ENCODE measurements around the gene CCDC3.
"Not testable (repeated sequence)": the region's sequence is repeated elsewhere in the genome, so short reads cannot be mapped to it uniquely, and the experiment has no call there.

Gene CCDC3

DNA sequence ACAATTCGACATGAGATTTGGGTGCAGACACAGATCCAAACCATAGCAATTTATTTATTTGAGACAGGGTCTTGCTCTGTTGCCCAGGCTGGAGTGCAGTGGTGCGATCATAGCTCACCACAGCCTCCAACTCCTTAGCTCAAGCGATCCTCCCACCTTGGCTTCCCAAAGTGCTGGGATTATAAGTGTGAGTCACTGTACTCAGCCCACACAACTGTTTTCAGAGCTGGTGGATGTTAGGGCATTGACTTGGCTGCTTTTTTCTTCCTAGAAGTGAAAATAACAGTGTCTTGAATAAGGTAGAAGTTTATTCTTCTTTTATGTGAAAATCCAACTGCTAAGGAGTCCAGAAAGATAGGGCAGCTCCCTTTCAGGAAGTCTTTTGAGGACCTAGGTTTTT is 132.1 kb downstream of the CCDC3 start:
- Histone ChIP-seq H3K4me2 (ENCODE audit: low read length) (no peak overlapping the region), H3K27me3 (ENCODE audit: control insufficient read depth, low read length) (no peaks in the 10 kb centered on the region; the same call in 1 of the 2 replicates), H3K27ac (ENCODE audit: low read depth, low read length) (no peak overlapping the region), H4K20me1 (ENCODE audit: control insufficient read depth, insufficient read depth, low read depth, low read length) (no peaks in the 10 kb centered on the region), H3K4me1 (ENCODE audit: control insufficient read depth, low read length) (no peaks in the 10 kb centered on the region), H3F3A (ENCODE audit: control insufficient read depth, insufficient read depth) (no peaks in the 10 kb centered on the region), H3K4me3 (ENCODE audit: low read length) (no peak overlapping the region), H3K79me2 (ENCODE audit: control insufficient read depth, low read length) (no peaks in the 10 kb centered on the region), H3K9me2 (replicated peaks; ENCODE audit: control insufficient read depth, low read length) (no peaks in the 10 kb centered on the region), H3K9me3 (ENCODE audit: control insufficient read depth, insufficient read depth, low read length) (no peaks in the 10 kb centered on the region), H3K36me3 (ENCODE audit: control insufficient read depth, low read length) (no peaks in the 10 kb centered on the region)
- TF ChIP-seq CTCF (IDR thresholded peaks at IDR 0.05; ENCODE audit: low read depth, low read length, poor library complexity, severe bottlenecking) (no peak), EZH2phosphoT487 (IDR thresholded peaks at IDR 0.05; ENCODE audit: borderline replicate concordance, low read length) (no peak)

DNA sequence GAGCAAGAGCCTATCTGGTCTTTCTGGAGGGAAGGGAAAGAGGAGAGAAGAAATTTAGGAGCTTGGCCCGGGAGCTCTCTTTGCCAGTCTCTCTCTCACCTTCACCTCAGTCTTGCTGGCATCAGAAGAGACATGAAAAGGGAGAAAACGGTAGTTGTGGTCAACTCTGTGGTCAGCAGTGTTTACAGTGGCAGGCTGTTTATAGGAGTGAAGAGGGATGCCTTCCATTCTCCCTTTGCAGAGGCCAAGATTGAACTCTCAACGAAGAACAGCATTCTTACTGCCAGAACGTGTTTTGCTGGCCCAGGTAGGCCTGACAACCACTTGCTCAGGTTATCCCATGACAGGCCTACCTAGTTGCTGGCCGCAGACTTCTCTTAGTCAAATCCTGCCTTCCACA is 133.3 kb downstream of the CCDC3 start:
- no peaks in the 10 kb centered on the region for H3K9me2 ChIP-seq (replicated peaks; ENCODE audit: control insufficient read depth, low read length)
- no peaks in the 10 kb centered on the region for H3K9me3 ChIP-seq (ENCODE audit: control insufficient read depth, insufficient read depth, low read length)
- TF ChIP-seq EZH2phosphoT487 (IDR thresholded peaks at IDR 0.05; ENCODE audit: borderline replicate concordance, low read length) (no peak), CTCF (IDR thresholded peaks at IDR 0.05; ENCODE audit: low read depth, low read length, poor library complexity, severe bottlenecking) (no peak)
- H3K4me2 ChIP-seq (ENCODE audit: low read length): no peak overlapping the region
- no peaks in the 10 kb centered on the region for H3K79me2 ChIP-seq (ENCODE audit: control insufficient read depth, low read length)
- no peaks in the 10 kb centered on the region for H3K36me3 ChIP-seq (ENCODE audit: control insufficient read depth, low read length)
- H3F3A ChIP-seq (ENCODE audit: control insufficient read depth, insufficient read depth): no peaks in the 10 kb centered on the region
- H3K27me3 ChIP-seq (ENCODE audit: control insufficient read depth, low read length): no peaks in the 10 kb centered on the region; the same call in none of the 2 replicates
- no peaks in the 10 kb centered on the region for H4K20me1 ChIP-seq (ENCODE audit: control insufficient read depth, insufficient read depth, low read depth, low read length)
- H3K27ac ChIP-seq (ENCODE audit: low read depth, low read length): no peak overlapping the region
- no peak overlapping the region for H3K4me3 ChIP-seq (ENCODE audit: low read length)
- no peaks in the 10 kb centered on the region for H3K4me1 ChIP-seq (ENCODE audit: control insufficient read depth, low read length)

GRCh38 chr10:12865515-12865914 is 136.0 kb downstream of the CCDC3 start:
- not testable (repeated sequence) for H3K36me3 ChIP-seq (ENCODE audit: control insufficient read depth, low read length); H3K27me3 ChIP-seq (ENCODE audit: control insufficient read depth, low read length); H3F3A ChIP-seq (ENCODE audit: control insufficient read depth, insufficient read depth); H3K4me2 ChIP-seq (ENCODE audit: low read length); H3K4me1 ChIP-seq (ENCODE audit: control insufficient read depth, low read length); H3K79me2 ChIP-seq (ENCODE audit: control insufficient read depth, low read length); H4K20me1 ChIP-seq (ENCODE audit: control insufficient read depth, insufficient read depth, low read depth, low read length); H3K9me2 ChIP-seq (replicated peaks; ENCODE audit: control insufficient read depth, low read length); H3K27ac ChIP-seq (ENCODE audit: low read depth, low read length); H3K9me3 ChIP-seq (ENCODE audit: control insufficient read depth, insufficient read depth, low read length); H3K4me3 ChIP-seq (ENCODE audit: low read length)

DNA sequence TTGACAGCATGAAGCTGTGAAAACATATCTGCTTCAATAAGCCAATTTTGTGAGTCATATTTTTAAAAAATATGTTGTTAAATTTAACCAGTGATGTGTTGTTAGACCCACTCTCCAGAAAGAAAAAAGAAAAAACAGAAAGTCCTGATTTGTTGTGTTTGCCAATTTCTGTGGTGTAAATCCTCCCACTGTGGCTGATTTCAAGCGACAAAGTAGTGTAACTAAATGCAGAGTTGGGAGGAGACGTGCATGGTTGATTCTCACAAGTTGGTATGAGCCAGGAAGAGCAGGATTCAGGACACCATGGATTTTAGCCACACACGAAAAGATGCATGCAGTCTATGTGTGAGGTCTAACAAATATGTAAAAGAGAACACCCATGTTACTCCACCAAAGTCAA is 139.1 kb downstream of the CCDC3 start:
- Histone ChIP-seq H3K4me2 (ENCODE audit: low read length) (no peak overlapping the region), H3K79me2 (ENCODE audit: control insufficient read depth, low read length) (no peaks in the 10 kb centered on the region), H3K4me1 (ENCODE audit: control insufficient read depth, low read length) (no peaks in the 10 kb centered on the region)

More for the DNA sequence above, 139.1 kb downstream of the CCDC3 start:
- TF ChIP-seq EZH2phosphoT487 (IDR thresholded peaks at IDR 0.05; ENCODE audit: borderline replicate concordance, low read length) (no peak), CTCF (IDR thresholded peaks at IDR 0.05; ENCODE audit: low read depth, low read length, poor library complexity, severe bottlenecking) (no peak)
- H3K36me3 ChIP-seq (ENCODE audit: control insufficient read depth, low read length): no peaks in the 10 kb centered on the region
- H3F3A ChIP-seq (ENCODE audit: control insufficient read depth, insufficient read depth): no peaks in the 10 kb centered on the region
- no peak overlapping the region for H3K27ac ChIP-seq (ENCODE audit: low read depth, low read length)
- no peaks in the 10 kb centered on the region for H3K9me2 ChIP-seq (replicated peaks; ENCODE audit: control insufficient read depth, low read length)
- no peaks in the 10 kb centered on the region for H4K20me1 ChIP-seq (ENCODE audit: control insufficient read depth, insufficient read depth, low read depth, low read length)
- H3K27me3 ChIP-seq (ENCODE audit: control insufficient read depth, low read length): no peaks in the 10 kb centered on the region; the same call in 1 of the 2 replicates
- no peak overlapping the region for H3K4me3 ChIP-seq (ENCODE audit: low read length)
- no peaks in the 10 kb centered on the region for H3K9me3 ChIP-seq (ENCODE audit: control insufficient read depth, insufficient read depth, low read length)

Data from DOHH2 (cell line).